ENCODE measurements around the gene CHRND.

DNA sequence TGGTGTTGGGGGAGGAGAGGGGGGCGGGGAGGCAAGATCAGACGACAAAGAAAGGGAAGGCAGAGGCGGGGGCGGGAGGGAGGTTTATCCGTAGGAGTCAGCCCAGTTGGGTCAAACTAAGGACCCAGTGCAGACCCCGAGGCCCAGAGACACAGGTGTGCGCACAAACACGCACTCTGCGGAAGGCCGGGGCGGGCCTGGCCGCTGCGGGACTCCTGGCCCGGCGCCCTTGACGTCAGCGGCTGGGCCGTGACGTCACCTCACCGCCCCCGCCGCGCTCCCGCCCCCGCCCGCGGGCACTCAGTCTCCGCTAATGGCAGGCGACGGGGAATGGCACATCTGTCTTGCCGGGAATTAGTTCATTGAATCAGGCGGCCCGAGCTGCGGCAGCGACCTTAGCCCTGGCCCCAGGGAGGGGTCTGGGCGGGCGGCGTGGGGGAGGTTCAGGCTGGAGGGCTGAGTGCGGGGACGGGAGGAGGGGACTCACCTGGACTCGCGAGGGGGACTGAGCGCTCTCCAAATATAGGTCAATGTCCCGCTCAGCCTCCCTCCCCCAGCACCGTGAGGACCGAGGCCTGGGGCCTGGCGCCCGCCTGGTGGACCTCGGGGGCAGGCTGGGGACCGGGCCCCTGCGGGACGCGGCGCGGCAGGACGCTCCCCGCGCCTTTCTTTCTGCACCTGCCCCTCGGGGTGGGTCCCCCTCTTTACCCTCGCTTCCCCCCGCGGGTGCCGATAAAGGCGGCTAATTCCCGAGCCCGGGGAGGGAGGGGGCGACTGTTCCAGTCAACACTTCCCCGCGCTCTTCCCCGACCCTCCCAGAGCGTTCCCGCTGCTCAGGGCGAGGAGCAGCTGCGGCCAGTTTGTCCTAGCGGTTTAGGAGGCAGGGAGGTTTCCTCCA lies 22.8 kb upstream of the CHRND start:
- TF ChIP-seq, protein P1, sequence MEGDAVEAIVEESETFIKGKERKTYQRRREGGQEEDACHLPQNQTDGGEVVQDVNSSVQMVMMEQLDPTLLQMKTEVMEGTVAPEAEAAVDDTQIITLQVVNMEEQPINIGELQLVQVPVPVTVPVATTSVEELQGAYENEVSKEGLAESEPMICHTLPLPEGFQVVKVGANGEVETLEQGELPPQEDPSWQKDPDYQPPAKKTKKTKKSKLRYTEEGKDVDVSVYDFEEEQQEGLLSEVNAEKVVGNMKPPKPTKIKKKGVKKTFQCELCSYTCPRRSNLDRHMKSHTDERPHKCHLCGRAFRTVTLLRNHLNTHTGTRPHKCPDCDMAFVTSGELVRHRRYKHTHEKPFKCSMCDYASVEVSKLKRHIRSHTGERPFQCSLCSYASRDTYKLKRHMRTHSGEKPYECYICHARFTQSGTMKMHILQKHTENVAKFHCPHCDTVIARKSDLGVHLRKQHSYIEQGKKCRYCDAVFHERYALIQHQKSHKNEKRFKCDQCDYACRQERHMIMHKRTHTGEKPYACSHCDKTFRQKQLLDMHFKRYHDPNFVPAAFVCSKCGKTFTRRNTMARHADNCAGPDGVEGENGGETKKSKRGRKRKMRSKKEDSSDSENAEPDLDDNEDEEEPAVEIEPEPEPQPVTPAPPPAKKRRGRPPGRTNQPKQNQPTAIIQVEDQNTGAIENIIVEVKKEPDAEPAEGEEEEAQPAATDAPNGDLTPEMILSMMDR (IDR thresholded peaks at IDR 0.05; ENCODE audit: low read depth, low read length), result no peak
- no peak for TF ChIP-seq EZH2phosphoT487 (IDR thresholded peaks at IDR 0.05; ENCODE audit: low read depth)

Data from OCI-LY3 (cell line).